HEK293 (cell line): Measurements from ENCODE around the gene FAAP100.

ENCODE experiments used
- CTCF ChIA-PET: fragments of 350-600 bp; formaldehyde crosslinking; extraction: SDS; loops from one replicate; lab custom pipeline; 2021; ENCODE audit warnings: antibody characterized with exemption; lab: Yijun Ruan, JAX
- POLR2A ChIA-PET: fragments of 300-600 bp; formaldehyde crosslinking; extraction: SDS; loops from one replicate; lab custom pipeline; 2020; ENCODE audit warnings: antibody characterized with exemption, inconsistent platforms; lab: Yijun Ruan, JAX
- H3K27ac ChIP-seq: fragments of 200-500 bp; sonication (Bioruptor generic); 2 replicates; pipeline ENCODE4 v1.5.1; 2014; ENCODE audit warnings: low read depth, low read length, control low read depth, inconsistent platforms; ENCODE audit errors: extremely low read depth
- H3K36me3 ChIP-seq, 2 experiments: fragments of 200-500 bp in 1 of 2; sonication (Bioruptor generic) in 1 of 2; 1 replicate in 1 of 2; 2 replicates in 1 of 2; pipeline ENCODE4 v1.5.1; 2014 to 2017; ENCODE audit warnings: inconsistent platforms in 2 of 2, low read length in 2 of 2; ENCODE audit not compliant: control insufficient read depth in 2 of 2, insufficient read depth in 1 of 2
- H3K4me1 ChIP-seq: fragments of 200-500 bp; sonication (Bioruptor generic); 2 replicates; pipeline ENCODE4 v1.5.1; 2014; ENCODE audit warnings: mild to moderate bottlenecking, low read length, inconsistent platforms; ENCODE audit not compliant: control insufficient read depth, insufficient read depth
- H3K4me3 ChIP-seq: 2 replicates; pipeline ENCODE4 v1.5.1; 2011; ENCODE audit warnings: low read depth, mild to moderate bottlenecking, control low read depth, low read length, moderate library complexity
- H3K9me3 ChIP-seq: fragments of 200-500 bp; sonication (Bioruptor generic); 2 replicates; pipeline ENCODE4 v1.5.1; 2014; ENCODE audit warnings: low read depth, low read length, inconsistent platforms; ENCODE audit not compliant: control insufficient read depth, insufficient read depth
- BCL6B ChIP-seq: fragments of 450-650 bp; formaldehyde crosslinking; IDR thresholded peaks from 2 replicates; pipeline ENCODE4 v1.5.1; 2017; ENCODE audit warnings: missing biosample characterization, missing genetic modification characterization
- KLF1 ChIP-seq: fragments of 450-650 bp; formaldehyde crosslinking; IDR thresholded peaks from 2 replicates; pipeline ENCODE4 v1.5.1; 2016; ENCODE audit warnings: missing biosample characterization, missing genetic modification characterization
- KLF16 ChIP-seq: fragments of 450-650 bp; formaldehyde crosslinking; IDR thresholded peaks from 2 replicates; pipeline ENCODE4 v1.5.1; 2017; ENCODE audit warnings: missing biosample characterization, missing genetic modification characterization
- KLF17 ChIP-seq: fragments of 450-650 bp; formaldehyde crosslinking; IDR thresholded peaks from 2 replicates; pipeline ENCODE4 v1.5.1; 2016; ENCODE audit warnings: missing biosample characterization, missing genetic modification characterization
- KLF7 ChIP-seq: fragments of 450-650 bp; formaldehyde crosslinking; IDR thresholded peaks from 2 replicates; pipeline ENCODE4 v1.5.1; 2016; ENCODE audit warnings: missing biosample characterization, missing genetic modification characterization, borderline replicate concordance
- KLF8 ChIP-seq: fragments of 450-650 bp; formaldehyde crosslinking; IDR thresholded peaks from 2 replicates; pipeline ENCODE4 v1.5.1; 2016; ENCODE audit warnings: missing biosample characterization, missing genetic modification characterization
- OSR2 ChIP-seq: fragments of 450-650 bp; formaldehyde crosslinking; IDR thresholded peaks from 2 replicates; pipeline ENCODE4 v1.5.1; 2016; ENCODE audit warnings: missing biosample characterization, missing genetic modification characterization
- PATZ1 ChIP-seq: fragments of 450-650 bp; formaldehyde crosslinking; IDR thresholded peaks from 2 replicates; pipeline ENCODE4 v1.5.1; 2016; ENCODE audit warnings: missing biosample characterization, missing genetic modification characterization
- SP2 ChIP-seq: fragments of 450-650 bp; formaldehyde crosslinking; IDR thresholded peaks from 2 replicates; pipeline ENCODE4 v1.5.1; 2016; ENCODE audit warnings: missing biosample characterization, missing genetic modification characterization
- WT1 ChIP-seq: fragments of 450-650 bp; formaldehyde crosslinking; IDR thresholded peaks from 2 replicates; pipeline ENCODE4 v1.5.1; 2016; ENCODE audit warnings: missing biosample characterization, missing genetic modification characterization
- YY1 ChIP-seq: fragments of 450-650 bp; formaldehyde crosslinking; IDR thresholded peaks from 2 replicates; pipeline ENCODE4 v1.5.1; 2018; ENCODE audit warnings: missing biosample characterization, missing genetic modification characterization
- ZBTB17 ChIP-seq: fragments of 450-650 bp; formaldehyde crosslinking; IDR thresholded peaks from 2 replicates; pipeline ENCODE4 v1.5.1; 2016; ENCODE audit warnings: missing biosample characterization, missing genetic modification characterization
- ZBTB20 ChIP-seq: fragments of 450-650 bp; formaldehyde crosslinking; IDR thresholded peaks from 2 replicates; pipeline ENCODE4 v1.5.1; 2016; ENCODE audit warnings: missing biosample characterization, missing genetic modification characterization
- ZBTB8A ChIP-seq: fragments of 450-650 bp; formaldehyde crosslinking; IDR thresholded peaks from 2 replicates; pipeline ENCODE4 v1.5.1; 2016; ENCODE audit warnings: missing biosample characterization, missing genetic modification characterization
- ZFHX2 ChIP-seq: fragments of 450-650 bp; formaldehyde crosslinking; conservative IDR thresholded peaks from 2 replicates; pipeline ENCODE4 v1.5.1; 2016; ENCODE audit warnings: missing biosample characterization, missing genetic modification characterization
- ZNF239 ChIP-seq: fragments of 450-650 bp; formaldehyde crosslinking; IDR thresholded peaks from 2 replicates; pipeline ENCODE4 v1.5.1; 2016; ENCODE audit warnings: missing biosample characterization, missing genetic modification characterization
- ZNF530 ChIP-seq: fragments of 450-650 bp; formaldehyde crosslinking; IDR thresholded peaks from 2 replicates; pipeline ENCODE4 v1.5.1; 2016; ENCODE audit warnings: low read depth, missing biosample characterization, missing genetic modification characterization
- ZNF571 ChIP-seq: fragments of 450-650 bp; formaldehyde crosslinking; IDR thresholded peaks from 2 replicates; pipeline ENCODE4 v1.5.0; 2017; ENCODE audit warnings: missing biosample characterization, missing genetic modification characterization
- ZNF639 ChIP-seq: fragments of 450-650 bp; formaldehyde crosslinking; IDR thresholded peaks from 2 replicates; pipeline ENCODE4 v1.5.1; 2016; ENCODE audit warnings: missing biosample characterization, missing genetic modification characterization
- ZNF692 ChIP-seq: fragments of 450-650 bp; formaldehyde crosslinking; IDR thresholded peaks from 2 replicates; pipeline ENCODE4 v1.5.1; 2016; ENCODE audit warnings: missing biosample characterization, missing genetic modification characterization
- ZNF76 ChIP-seq: fragments of 450-650 bp; formaldehyde crosslinking; IDR thresholded peaks from 2 replicates; pipeline ENCODE4; 2016; ENCODE audit warnings: low read depth, missing biosample characterization, missing genetic modification characterization, borderline replicate concordance
- ZNF792 ChIP-seq: fragments of 450-650 bp; formaldehyde crosslinking; IDR thresholded peaks from 2 replicates; pipeline ENCODE4 v1.5.1; 2016; ENCODE audit warnings: missing biosample characterization, missing genetic modification characterization
- ZSCAN18 ChIP-seq: fragments of 450-650 bp; formaldehyde crosslinking; IDR thresholded peaks from 2 replicates; pipeline ENCODE4 v1.5.1; 2016; ENCODE audit warnings: missing biosample characterization, missing genetic modification characterization
- ZSCAN30 ChIP-seq: fragments of 450-650 bp; IDR thresholded peaks from 2 replicates; pipeline ENCODE4 v1.5.1; 2018; ENCODE audit warnings: missing biosample characterization, mild to moderate bottlenecking, missing genetic modification characterization, moderate library complexity

Gene FAAP100

GRCh38 chr17:81515530-81516041, 36.6 kb downstream of the FAAP100 start (continued):
- TF ChIP-seq BCL6B (tag by site-specific recombination), result no peak
- TF ChIP-seq ZNF692 (tag by site-specific recombination), result no peak
- TF ChIP-seq ZNF76, result no peak
- no peak for TF ChIP-seq ZNF639 (tag by site-specific recombination)
- TF ChIP-seq ZNF239 (tag by site-specific recombination), result no peak
- TF ChIP-seq ZFHX2 (tag by site-specific recombination), result 0 out of 2 replicates have a peak, but pooled peaks have one; percentile 9
- TF ChIP-seq ZSCAN18, result no peak
- no peak for TF ChIP-seq KLF17
- no peak for TF ChIP-seq ZBTB8A (tag by site-specific recombination)
- no peak for TF ChIP-seq ZNF571 (tag by site-specific recombination)

- H3K9me3 ChIP-seq, result no peaks in the 10 kb centered on the region
- H3K4me3 ChIP-seq, result peak overlapping the region; percentile 72
- peaks cover 4 to 24% of the 10 kb centered on the region in 2 experiments; a peak in 2 of 3 replicates for H3K36me3 ChIP-seq
- CTCF ChIA-PET, result interaction anchor here (0.6 to 1.2 kb wide), 2 partner anchors 86 to 381 kb away, joined by 3 to 4 read pairs; no protein-coding TSS in a partner anchor
- POLR2A ChIA-PET, result interaction anchor here (0.6 to 9.9 kb wide), 10 partner anchors 9 to 1139 kb away, joined by 3 to 85 read pairs (median 4); partner anchors contain the start of genes ARL16, BAHCC1, FAAP100 and HGS
- peak overlapping the region; percentile 100 for H3K27ac ChIP-seq
- peaks cover 14% of the 10 kb centered on the region for H3K4me1 ChIP-seq
- peak; percentile 85 for TF ChIP-seq KLF8
- peak; percentile 68; the same call in 1 of the 2 replicates for TF ChIP-seq ZSCAN30 (tag by site-specific recombination)
- peak; percentile 68 for TF ChIP-seq SP2 (tag by site-specific recombination)
- TF ChIP-seq ZBTB20 (tag by site-specific recombination), result peak; percentile 77
- TF ChIP-seq KLF1 (tag by site-specific recombination), result peak; percentile 73
- TF ChIP-seq OSR2, result no peak
- TF ChIP-seq YY1 (tag by site-specific recombination), result no peak
- 0 out of 2 replicates have a peak, but pooled peaks have one; percentile 9 for TF ChIP-seq WT1 (tag by site-specific recombination)
- TF ChIP-seq ZBTB17, result peak; percentile 26; the same call in 1 of the 2 replicates
- peak; percentile 95 for TF ChIP-seq PATZ1 (tag by site-specific recombination)
- no peak for TF ChIP-seq ZNF530 (tag by site-specific recombination)
- TF ChIP-seq KLF16 (tag by site-specific recombination), result peak; percentile 87
- TF ChIP-seq KLF7, result peak; percentile 67; the same call in 1 of the 2 replicates
- no peak for TF ChIP-seq ZNF792 (tag by site-specific recombination)
These were observed 37.2 kb downstream of the FAAP100 start for GRCh38 chr17:81514739-81515529.
